Measurements from ENCODE around the gene C1orf122.

Gene C1orf122

GRCh38 chr1:37811027-37811655 is 3.6 kb downstream of the C1orf122 start:
- peak; percentile 78 for DNase-seq (ENCODE audit: extremely low spot score)
- ChIA-PET POLR2A (interaction anchor here (1.0 kb wide), 1 partner anchor 17 kb away, joined by 3 read pairs; the partner anchor contains the start of gene MANEAL), CTCF (interaction anchor here (0.9 kb wide), 1 partner anchor 10 kb away, joined by 3 read pairs; no protein-coding TSS in a partner anchor)
- TF ChIP-seq FOXK2 (IDR thresholded peaks at IDR 0.05) (no peak), L3MBTL2 (conservative IDR thresholded peaks at IDR 0.05) (0 out of 2 replicates have a peak, but pooled peaks have one; percentile 10)

DNA sequence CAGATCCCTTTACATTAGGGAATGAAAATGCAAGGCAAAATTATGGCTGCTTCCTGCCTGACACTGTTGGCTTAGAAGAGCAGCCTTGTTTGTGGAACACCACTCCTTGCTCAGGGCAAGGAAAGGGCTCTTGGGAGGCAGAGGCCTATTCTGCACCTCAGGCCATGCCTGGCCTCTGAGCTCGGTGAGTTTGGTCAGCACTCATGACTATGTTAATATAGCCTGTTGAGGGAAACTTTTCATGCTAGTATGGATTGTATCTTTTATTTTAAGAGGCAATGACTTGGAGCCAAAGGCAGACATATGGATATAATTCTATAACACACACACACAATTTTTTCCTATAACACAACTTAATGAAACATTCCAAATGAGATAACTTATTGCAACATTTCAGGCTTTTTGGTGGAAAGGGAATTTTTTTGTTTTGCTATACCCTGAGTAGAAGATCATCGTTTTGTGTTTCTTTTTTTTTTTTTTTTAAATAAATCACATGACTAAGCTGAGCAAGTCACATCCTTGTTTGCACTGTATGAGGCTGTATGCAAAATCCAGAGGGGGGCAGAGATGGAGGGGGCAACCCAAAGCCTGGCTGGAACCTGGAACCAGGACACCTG is 6.0 kb downstream of the C1orf122 start:
- POLR2A ChIA-PET = no interaction called here
- no peak for DNase-seq (ENCODE audit: extremely low spot score)
- no peak for TF ChIP-seq ARNT (IDR thresholded peaks at IDR 0.05)
- TF ChIP-seq L3MBTL2 (conservative IDR thresholded peaks at IDR 0.05) = no peak
- no peak for TF ChIP-seq PKNOX1 (IDR thresholded peaks at IDR 0.05)
- TF ChIP-seq CTBP1 (IDR thresholded peaks at IDR 0.05; ENCODE audit: borderline replicate concordance) = no peak
- no peak for TF ChIP-seq NFRKB (IDR thresholded peaks at IDR 0.05)
- no peak for TF ChIP-seq TARDBP (IDR thresholded peaks at IDR 0.05)
- no peak for TF ChIP-seq ELF4 (IDR thresholded peaks at IDR 0.05)
- TF ChIP-seq BHLHE40 (IDR thresholded peaks at IDR 0.05; ENCODE audit: borderline replicate concordance) = no peak
- no peak for TF ChIP-seq ZNF384 (IDR thresholded peaks at IDR 0.05)
- no peak for TF ChIP-seq HDGF (IDR thresholded peaks at IDR 0.05; ENCODE audit: borderline replicate concordance)
- no peak for TF ChIP-seq LEF1 (IDR thresholded peaks at IDR 0.05; ENCODE audit: borderline replicate concordance)
- no peak for TF ChIP-seq FOXK2 (IDR thresholded peaks at IDR 0.05)
- no peak for TF ChIP-seq SUZ12 (IDR thresholded peaks at IDR 0.05)
- no peak for TF ChIP-seq FOXM1 (IDR thresholded peaks at IDR 0.05; ENCODE audit: borderline replicate concordance)
- no peak for TF ChIP-seq FOXA1 (IDR thresholded peaks at IDR 0.05)
- TF ChIP-seq SP1 (IDR thresholded peaks at IDR 0.05) = no peak
- CTCF ChIA-PET = no interaction called here

DNA sequence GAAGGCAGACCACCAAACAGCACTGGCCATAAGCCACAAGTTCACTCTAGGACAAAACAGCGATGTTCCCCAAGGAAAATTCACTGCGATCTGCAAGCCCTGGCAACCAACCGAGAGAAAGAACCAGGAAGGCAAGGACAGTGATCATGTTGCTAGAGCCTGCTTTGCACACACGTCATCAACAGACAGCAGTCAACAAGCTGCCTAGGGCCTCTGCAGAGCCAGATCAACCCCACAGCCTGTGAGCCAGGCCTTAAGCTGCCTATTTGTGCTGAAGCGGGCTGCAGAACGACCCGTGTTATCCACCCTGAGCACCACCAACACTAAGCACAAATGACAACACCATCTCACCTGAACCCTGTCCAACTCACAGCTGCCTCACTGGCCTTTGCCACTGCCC is 6.7 kb downstream of the C1orf122 start:
- ChIA-PET CTCF (no interaction called here), POLR2A (no interaction called here)
- DNase-seq (ENCODE audit: extremely low spot score) = no peak
- TF ChIP-seq FOXA1 (IDR thresholded peaks at IDR 0.05) (no peak), ARNT (IDR thresholded peaks at IDR 0.05) (no peak), LEF1 (IDR thresholded peaks at IDR 0.05; ENCODE audit: borderline replicate concordance) (no peak)

DNA sequence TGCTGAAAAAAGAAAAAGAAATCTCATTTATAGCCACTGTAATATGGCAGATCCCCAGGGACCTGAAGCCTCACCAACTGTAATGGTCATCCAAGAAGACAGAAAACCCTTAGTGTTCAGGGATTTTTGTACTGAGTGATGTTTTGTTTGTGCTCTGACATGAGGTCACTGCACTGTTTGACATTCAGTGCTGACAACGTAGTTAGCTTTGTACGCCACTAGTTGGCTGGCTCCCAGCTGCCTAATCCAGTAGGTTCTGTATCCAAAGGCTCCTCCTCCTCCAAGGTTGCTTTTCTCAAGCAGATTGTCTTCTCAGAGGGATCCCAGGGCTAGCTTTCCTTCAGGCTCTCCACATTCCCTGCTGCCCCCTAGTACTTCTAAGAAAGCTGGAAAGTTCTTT is 9.9 kb downstream of the C1orf122 start:
- CTCF ChIA-PET = no interaction called here
- POLR2A ChIA-PET = interaction anchor here (1.1 to 1.3 kb wide), 3 partner anchors 9 to 42 kb away, joined by 3 to 4 read pairs (median 4); partner anchors contain the start of genes C1orf122, MTF1 and YRDC
- TF ChIP-seq L3MBTL2 (conservative IDR thresholded peaks at IDR 0.05) = no peak
- TF ChIP-seq ELF4 (IDR thresholded peaks at IDR 0.05) = no peak
- TF ChIP-seq FOXA1 (IDR thresholded peaks at IDR 0.05) = no peak
- no peak for TF ChIP-seq FOXM1 (IDR thresholded peaks at IDR 0.05; ENCODE audit: borderline replicate concordance)
- TF ChIP-seq SP1 (IDR thresholded peaks at IDR 0.05) = no peak
- no peak for TF ChIP-seq CTBP1 (IDR thresholded peaks at IDR 0.05; ENCODE audit: borderline replicate concordance)
- TF ChIP-seq SUZ12 (IDR thresholded peaks at IDR 0.05) = no peak
- TF ChIP-seq BHLHE40 (IDR thresholded peaks at IDR 0.05; ENCODE audit: borderline replicate concordance) = no peak
- TF ChIP-seq PKNOX1 (IDR thresholded peaks at IDR 0.05) = no peak
- no peak for TF ChIP-seq ZNF384 (IDR thresholded peaks at IDR 0.05)
- no peak for TF ChIP-seq TARDBP (IDR thresholded peaks at IDR 0.05)
- no peak for TF ChIP-seq NFRKB (IDR thresholded peaks at IDR 0.05)
- no peak for TF ChIP-seq LEF1 (IDR thresholded peaks at IDR 0.05; ENCODE audit: borderline replicate concordance)
- TF ChIP-seq ARNT (IDR thresholded peaks at IDR 0.05) = no peak
- no peak for DNase-seq (ENCODE audit: extremely low spot score)

GRCh38 chr1:37821481-37821880 is 13.9 kb downstream of the C1orf122 start:
- ChIA-PET POLR2A (no interaction called here), CTCF (no interaction called here)

More at GRCh38 chr1:37821481-37821880, 13.9 kb downstream of the C1orf122 start:
- TF ChIP-seq FOXM1 (IDR thresholded peaks at IDR 0.05; ENCODE audit: borderline replicate concordance) = no peak
- TF ChIP-seq CTBP1 (IDR thresholded peaks at IDR 0.05; ENCODE audit: borderline replicate concordance) = no peak
- TF ChIP-seq ARNT (IDR thresholded peaks at IDR 0.05) = no peak
- no peak for TF ChIP-seq NFRKB (IDR thresholded peaks at IDR 0.05)
- TF ChIP-seq BHLHE40 (IDR thresholded peaks at IDR 0.05; ENCODE audit: borderline replicate concordance) = no peak
- TF ChIP-seq ZNF384 (IDR thresholded peaks at IDR 0.05) = no peak
- TF ChIP-seq FOXK2 (IDR thresholded peaks at IDR 0.05) = no peak
- no peak for TF ChIP-seq PKNOX1 (IDR thresholded peaks at IDR 0.05)
- TF ChIP-seq SUZ12 (IDR thresholded peaks at IDR 0.05) = no peak
- TF ChIP-seq SP1 (IDR thresholded peaks at IDR 0.05) = no peak
- no peak for TF ChIP-seq LEF1 (IDR thresholded peaks at IDR 0.05; ENCODE audit: borderline replicate concordance)
- TF ChIP-seq TARDBP (IDR thresholded peaks at IDR 0.05) = no peak
- no peak for TF ChIP-seq FOXA1 (IDR thresholded peaks at IDR 0.05)
- no peak for DNase-seq (ENCODE audit: extremely low spot score)
